Measurements from ENCODE around the gene LPAR1.

- TF ChIP-seq POLR2A (IDR thresholded peaks at IDR 0.05; ENCODE audit: low read depth, low read length) (no peak), POLR2AphosphoS5 (IDR thresholded peaks at IDR 0.05; ENCODE audit: low read depth, low read length) (no peak), TAF1 (IDR thresholded peaks at IDR 0.05; ENCODE audit: borderline replicate concordance, low read depth, low read length) (no peak)
These were observed 140.3 kb downstream of the LPAR1 start for GRCh38 chr9:110897943-110898342.
